DND-41 (cell line): Measurements from ENCODE around the gene SH3RF3.

Experiments used
- CTCF ChIP-seq: IDR thresholded peaks from 2 replicates; pipeline ENCODE4 v1.5.1; 2012; ENCODE audit warnings: borderline replicate concordance, low read length, moderate library complexity, mild to moderate bottlenecking; ENCODE audit not compliant: poor library complexity, severe bottlenecking; ENCODE audit errors: extremely low read depth
- EZH2 ChIP-seq: IDR thresholded peaks from 3 replicates; pipeline ENCODE4 v1.6.1; 2012; ENCODE audit warnings: borderline replicate concordance, low read depth, mild to moderate bottlenecking, moderate library complexity, low read length, inconsistent platforms; ENCODE audit not compliant: severe bottlenecking

GRCh38 chr2:109448946-109449788 is 320.2 kb downstream of the SH3RF3 start:
- TF ChIP-seq CTCF: no peak
- TF ChIP-seq EZH2: no peak
